K562 (cell line): ENCODE results near the gene PPM1F. TPM values are rescaled to one million over a fixed set of nuclear protein-coding genes. Genes with fewer than 3 reads are reported as not detected.

Experiments
- AFF1 ChIP-seq, 2 experiments: fragments of 450-650 bp; IDR thresholded peaks; 2 replicates each; pipeline ENCODE4 v1.6.1; 2018; ENCODE audit warnings: mild to moderate bottlenecking in 2 of 2, low read depth in 1 of 2; ENCODE audit not compliant: partially characterized antibody in 2 of 2
- ARID4B ChIP-seq: sonication (generic); formaldehyde crosslinking; IDR thresholded peaks from 2 replicates; pipeline ENCODE4 v1.8.0; 2022; ENCODE audit warnings: mild to moderate bottlenecking, missing genetic modification reagents
- CREM ChIP-seq: IDR thresholded peaks from 2 replicates; pipeline ENCODE4 v1.6.1; 2014; ENCODE audit warnings: antibody characterized with exemption, low read depth
- IRF9 ChIP-seq: fragments of 450-650 bp; IDR thresholded peaks from 2 replicates; pipeline ENCODE4 v1.6.1; 2016; ENCODE audit warnings: missing biosample characterization, missing genetic modification characterization
- MIER1 ChIP-seq: fragments of 450-650 bp; IDR thresholded peaks from 2 replicates; pipeline ENCODE4 v1.6.1; 2016; ENCODE audit warnings: antibody characterized with exemption, mild to moderate bottlenecking, low read depth
- NCOA6 ChIP-seq: fragments of 450-650 bp; IDR thresholded peaks from 2 replicates; pipeline ENCODE4 v1.6.1; 2017; ENCODE audit warnings: mild to moderate bottlenecking
- NFIC ChIP-seq: fragments of 450-650 bp; IDR thresholded peaks from 2 replicates; pipeline ENCODE4 v1.6.1; 2017; ENCODE audit warnings: mild to moderate bottlenecking, inconsistent platforms
- NR4A1 ChIP-seq, 2 experiments: fragments of 250-450 bp in 1 of 2; fragments of 450-650 bp in 1 of 2; sonication (Bioruptor Pico) in 1 of 2; IDR thresholded peaks; 2 replicates each; pipeline versions ENCODE4 v1.4.0 to v1.6.1; 2016 to 2020; ENCODE audit warnings: mild to moderate bottlenecking in 2 of 2, missing compliant biosample characterization in 1 of 2, missing genetic modification characterization in 1 of 2, moderate library complexity in 1 of 2
- PURB ChIP-seq: sonication (generic); formaldehyde crosslinking; IDR thresholded peaks from 2 replicates; pipeline ENCODE4 v1.9.0; 2021; ENCODE audit warnings: low read depth, mild to moderate bottlenecking, missing genetic modification reagents
- SREBF2 ChIP-seq: sonication (generic); formaldehyde crosslinking; IDR thresholded peaks from 2 replicates; pipeline ENCODE4 v1.4.0; 2020; ENCODE audit warnings: mild to moderate bottlenecking, missing genetic modification reagents
- ZBTB49 ChIP-seq: sonication (generic); formaldehyde crosslinking; IDR thresholded peaks from 2 replicates; pipeline ENCODE4 v1.8.0; 2022; ENCODE audit warnings: missing genetic modification reagents, mild to moderate bottlenecking, borderline replicate concordance
- ZNF12 ChIP-seq: sonication (generic); formaldehyde crosslinking; IDR thresholded peaks from 2 replicates; pipeline ENCODE4 v1.4.0; 2020; ENCODE audit warnings: mild to moderate bottlenecking, missing genetic modification reagents
- ZNF384 ChIP-seq: IDR thresholded peaks from 2 replicates; pipeline ENCODE4 v1.6.1; 2012; ENCODE audit warnings: low read depth, low read length, improper control_type of control experiment
- ZNF639 ChIP-seq, 2 experiments: fragments of 200-800 bp in 1 of 2; sonication (Bioruptor generic) in 1 of 2; sonication (generic) in 1 of 2; formaldehyde crosslinking in 1 of 2; IDR thresholded peaks in 1 of 2; conservative IDR thresholded peaks in 1 of 2; 2 replicates each; pipeline versions ENCODE4 v1.5.0 to v1.6.1; 2016 to 2020; ENCODE audit warnings: missing compliant biosample characterization in 1 of 2, missing genetic modification characterization in 1 of 2, missing genetic modification reagents in 1 of 2
- polyA plus RNA-seq, 8 experiments: library from polyadenylated mRNA; depleted of rRNA in 4 of 8; stranded (reverse) in 5 of 8; unstranded in 3 of 8; fragments of >200 nt; fragmentation: Nextera tagmentation in 2 of 8; fragmentation: Illumina TruSeq in 1 of 8; extraction: Ambion mirVana in 2 of 8; extraction: Trizol in 1 of 8; gene quantifications; 2 replicates each; pipeline versions ENCODE4 v1.2.1 to v1.2.3, GENCODE V29; 2011 to 2014; ENCODE audit warnings: inconsistent platforms in 1 of 8, missing spikeins in 1 of 8
- total RNA-seq, 7 experiments: library from RNA; depleted of rRNA in 6 of 7; stranded (reverse); fragments of >200 nt in 6 of 7; fragmentation: Illumina TruSeq in 2 of 7; extraction: Trizol in 2 of 7; gene quantifications; 2 replicates each; pipeline versions ENCODE4 v1.2.1 to v1.2.3, GENCODE V29; 2011 to 2021; ENCODE audit warnings: low replicate concordance in 1 of 7

The PPM1F gene
- total and polyA plus RNA-seq, 9 of the 15 experiments (the other 6 are each of a cell fraction or from before 2014, with no cell fraction given): 2.1 to 159 (median 64.0) TPM

- TF ChIP-seq ZNF639 (CRISPR knock-in tag; conservative IDR thresholded peaks at IDR 0.05 in 1 of 2, IDR thresholded peaks at IDR 0.05 in 1 of 2): 0 out of 4 replicates have a peak, but pooled peaks of 1 of the 2 experiments have one; percentile 86
- TF ChIP-seq NFIC: no peak
- TF ChIP-seq AFF1 (IDR thresholded peaks at IDR 0.05; ENCODE audit: low read depth in 1 of 2, partially characterized antibody in 2 of 2): no peak
- TF ChIP-seq NCOA6: no peak
- no peak for TF ChIP-seq MIER1
- 0 out of 2 replicates have a peak, but pooled peaks have one; percentile 17 for TF ChIP-seq ZNF12 (CRISPR knock-in tag)
- TF ChIP-seq SREBF2: peak; percentile 72; the same call in 1 of the 2 replicates
- TF ChIP-seq ZBTB49 (CRISPR knock-in tag): no peak
- 0 out of 2 replicates have a peak, but pooled peaks have one; percentile 2 for TF ChIP-seq NR4A1 (CRISPR knock-in tag; IDR thresholded peaks at IDR 0.05)
- no peak for TF ChIP-seq NR4A1 (tag; IDR thresholded peaks at IDR 0.05)
- TF ChIP-seq ARID4B (CRISPR knock-in tag): no peak; the same call in 1 of the 2 replicates
- no peak for TF ChIP-seq IRF9
- TF ChIP-seq ZNF384: no peak
- peak; percentile 96; the same call in 1 of the 2 replicates for TF ChIP-seq PURB (CRISPR knock-in tag)
- TF ChIP-seq CREM: no peak
These were observed 10.0 kb upstream of the PPM1F start (continued) for GRCh38 chr22:21962655-21962949.
